ENCODE data around the gene CTSH. TPM values are rescaled to one million over a fixed set of nuclear protein-coding genes. Genes with fewer than 3 reads are reported as not detected.

Gene CTSH
- total and polyA plus RNA-seq, 2 donors (not counting 1 experiment from before 2014, with no cell fraction given): 5.3 to 6.9 TPM

- H3K9ac ChIP-seq (ENCODE audit: insufficient read depth, low read length): no peak overlapping the region
- H3K9me3 ChIP-seq (ENCODE audit: control insufficient read depth, insufficient read depth, low read depth, low read length): no peaks in the 10 kb centered on the region
- H3K4me2 ChIP-seq (ENCODE audit: extremely low read depth, insufficient read depth, low read length): no peak overlapping the region
- H3K4me1 ChIP-seq (ENCODE audit: control insufficient read depth, extremely low read depth, insufficient read depth, low read length): no peaks in the 10 kb centered on the region
- H3K27me3 ChIP-seq (ENCODE audit: control insufficient read depth, insufficient read depth, low read length): peaks cover under 1% of the 10 kb centered on the region
- no peak for DNase-seq (ENCODE audit: low read depth in 2 of 2)
- H4K20me1 ChIP-seq (ENCODE audit: control insufficient read depth, extremely low read depth, insufficient read depth, low read length): no peaks in the 10 kb centered on the region
- no peak overlapping the region for H3K27ac ChIP-seq (ENCODE audit: insufficient read depth, low read length)
- H3K79me2 ChIP-seq (ENCODE audit: control insufficient read depth, insufficient read depth, low read length): no peaks in the 10 kb centered on the region
- H3K4me3 ChIP-seq (replicated peaks in 1 of 4; ENCODE audit: control extremely low read depth in 1 of 4, insufficient read depth in 1 of 4, low read depth in 3 of 4, low read length in 4 of 4): no peak overlapping the region
- TF ChIP-seq CTCF (conservative IDR thresholded peaks at IDR 0.05 in 1 of 2, IDR thresholded peaks at IDR 0.05 in 1 of 2; ENCODE audit: low read depth in 1 of 2, low read length in 2 of 2): no peak
- no peak for TF ChIP-seq EZH2 (IDR thresholded peaks at IDR 0.05; ENCODE audit: low read length, missing control alignments)
- H3K36me3 ChIP-seq (ENCODE audit: control insufficient read depth, insufficient read depth, low read length): no peaks in the 10 kb centered on the region
- no peak overlapping the region for H2AFZ ChIP-seq (ENCODE audit: low read length)
Measured at GRCh38 chr15:78949461-78949860, 4.6 kb upstream of the CTSH start.

GRCh38 chr15:78947506-78947905 lies 2.7 kb upstream of the CTSH start:
- no peaks in the 10 kb centered on the region for H4K20me1 ChIP-seq (ENCODE audit: control insufficient read depth, extremely low read depth, insufficient read depth, low read length)
- no peaks in the 10 kb centered on the region for H3K9me3 ChIP-seq (ENCODE audit: control insufficient read depth, insufficient read depth, low read depth, low read length)

GRCh38 chr15:78946493-78946892 lies 1.6 kb upstream of the CTSH start:
- Histone ChIP-seq H3K9ac (ENCODE audit: insufficient read depth, low read length) (no peak overlapping the region), H3K4me1 (ENCODE audit: control insufficient read depth, extremely low read depth, insufficient read depth, low read length) (no peaks in the 10 kb centered on the region), H4K20me1 (ENCODE audit: control insufficient read depth, extremely low read depth, insufficient read depth, low read length) (no peaks in the 10 kb centered on the region), H3K36me3 (ENCODE audit: control insufficient read depth, insufficient read depth, low read length) (no peaks in the 10 kb centered on the region), H3K79me2 (ENCODE audit: control insufficient read depth, insufficient read depth, low read length) (no peaks in the 10 kb centered on the region), H3K4me2 (ENCODE audit: extremely low read depth, insufficient read depth, low read length) (no peak overlapping the region), H2AFZ (ENCODE audit: low read length) (no peak overlapping the region), H3K27ac (ENCODE audit: insufficient read depth, low read length) (no peak overlapping the region), H3K4me3 (replicated peaks in 1 of 4; ENCODE audit: control extremely low read depth in 1 of 4, insufficient read depth in 1 of 4, low read depth in 3 of 4, low read length in 4 of 4) (no peak overlapping the region), H3K9me3 (ENCODE audit: control insufficient read depth, insufficient read depth, low read depth, low read length) (no peaks in the 10 kb centered on the region), H3K27me3 (ENCODE audit: control insufficient read depth, insufficient read depth, low read length) (peaks cover 6% of the 10 kb centered on the region)
- DNase-seq (ENCODE audit: low read depth in 2 of 2): no peak
- TF ChIP-seq EZH2 (IDR thresholded peaks at IDR 0.05; ENCODE audit: low read length, missing control alignments): no peak
- TF ChIP-seq CTCF (conservative IDR thresholded peaks at IDR 0.05 in 1 of 2, IDR thresholded peaks at IDR 0.05 in 1 of 2; ENCODE audit: low read depth in 1 of 2, low read length in 2 of 2): no peak

More at GRCh38 chr15:78947506-78947905, 2.7 kb upstream of the CTSH start:
- H3K27me3 ChIP-seq (ENCODE audit: control insufficient read depth, insufficient read depth, low read length): peaks cover 6% of the 10 kb centered on the region
- no peak overlapping the region for H3K4me3 ChIP-seq (replicated peaks in 1 of 4; ENCODE audit: control extremely low read depth in 1 of 4, insufficient read depth in 1 of 4, low read depth in 3 of 4, low read length in 4 of 4)
- H3K27ac ChIP-seq (ENCODE audit: insufficient read depth, low read length): no peak overlapping the region
- H3K4me1 ChIP-seq (ENCODE audit: control insufficient read depth, extremely low read depth, insufficient read depth, low read length): no peaks in the 10 kb centered on the region
- H2AFZ ChIP-seq (ENCODE audit: low read length): no peak overlapping the region
- H3K4me2 ChIP-seq (ENCODE audit: extremely low read depth, insufficient read depth, low read length): no peak overlapping the region
- H3K79me2 ChIP-seq (ENCODE audit: control insufficient read depth, insufficient read depth, low read length): no peaks in the 10 kb centered on the region
- no peak for DNase-seq (ENCODE audit: low read depth in 2 of 2)
- H3K9ac ChIP-seq (ENCODE audit: insufficient read depth, low read length): no peak overlapping the region
- H3K36me3 ChIP-seq (ENCODE audit: control insufficient read depth, insufficient read depth, low read length): no peaks in the 10 kb centered on the region
- no peak for TF ChIP-seq CTCF (conservative IDR thresholded peaks at IDR 0.05 in 1 of 2, IDR thresholded peaks at IDR 0.05 in 1 of 2; ENCODE audit: low read depth in 1 of 2, low read length in 2 of 2)
- no peak for TF ChIP-seq EZH2 (IDR thresholded peaks at IDR 0.05; ENCODE audit: low read length, missing control alignments)
